LNCAP (cell line): ENCODE results near the gene PPP1R3C.

Experiments used
- TF ChIP-seq, protein P1 (sequence below): fragments of 450-650 bp; IDR thresholded peaks from 2 replicates; pipeline ENCODE4 v1.5.1; 2017; ENCODE audit warnings: mild to moderate bottlenecking

Gene PPP1R3C

GRCh38 chr10:91665842-91666241 lies 33.0 kb upstream of the PPP1R3C start:
- TF ChIP-seq, protein P1, sequence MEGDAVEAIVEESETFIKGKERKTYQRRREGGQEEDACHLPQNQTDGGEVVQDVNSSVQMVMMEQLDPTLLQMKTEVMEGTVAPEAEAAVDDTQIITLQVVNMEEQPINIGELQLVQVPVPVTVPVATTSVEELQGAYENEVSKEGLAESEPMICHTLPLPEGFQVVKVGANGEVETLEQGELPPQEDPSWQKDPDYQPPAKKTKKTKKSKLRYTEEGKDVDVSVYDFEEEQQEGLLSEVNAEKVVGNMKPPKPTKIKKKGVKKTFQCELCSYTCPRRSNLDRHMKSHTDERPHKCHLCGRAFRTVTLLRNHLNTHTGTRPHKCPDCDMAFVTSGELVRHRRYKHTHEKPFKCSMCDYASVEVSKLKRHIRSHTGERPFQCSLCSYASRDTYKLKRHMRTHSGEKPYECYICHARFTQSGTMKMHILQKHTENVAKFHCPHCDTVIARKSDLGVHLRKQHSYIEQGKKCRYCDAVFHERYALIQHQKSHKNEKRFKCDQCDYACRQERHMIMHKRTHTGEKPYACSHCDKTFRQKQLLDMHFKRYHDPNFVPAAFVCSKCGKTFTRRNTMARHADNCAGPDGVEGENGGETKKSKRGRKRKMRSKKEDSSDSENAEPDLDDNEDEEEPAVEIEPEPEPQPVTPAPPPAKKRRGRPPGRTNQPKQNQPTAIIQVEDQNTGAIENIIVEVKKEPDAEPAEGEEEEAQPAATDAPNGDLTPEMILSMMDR: no peak

GRCh38 chr10:91664426-91664825 lies 31.6 kb upstream of the PPP1R3C start:
- TF ChIP-seq, protein P1: no peak

DNA sequence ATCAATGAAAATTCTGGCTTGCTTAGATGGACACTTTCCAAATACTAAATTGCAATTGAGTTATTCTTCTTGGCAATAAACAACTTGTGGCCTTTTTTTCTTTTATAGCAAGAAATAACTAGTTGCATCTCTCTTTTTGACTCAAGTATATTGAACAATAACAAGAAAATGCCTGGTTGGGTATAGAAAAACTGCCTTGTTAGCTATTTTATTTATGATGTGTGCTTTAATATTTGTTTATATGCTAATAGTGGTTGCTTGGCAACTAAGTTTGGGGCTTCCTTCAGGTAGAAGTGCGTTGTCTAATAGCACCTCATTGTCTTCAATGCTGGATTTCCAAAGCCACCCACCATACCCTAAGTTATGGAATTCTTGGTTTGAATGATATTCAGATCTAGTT lies 30.1 kb upstream of the PPP1R3C start:
- TF ChIP-seq, protein P1: no peak

DNA sequence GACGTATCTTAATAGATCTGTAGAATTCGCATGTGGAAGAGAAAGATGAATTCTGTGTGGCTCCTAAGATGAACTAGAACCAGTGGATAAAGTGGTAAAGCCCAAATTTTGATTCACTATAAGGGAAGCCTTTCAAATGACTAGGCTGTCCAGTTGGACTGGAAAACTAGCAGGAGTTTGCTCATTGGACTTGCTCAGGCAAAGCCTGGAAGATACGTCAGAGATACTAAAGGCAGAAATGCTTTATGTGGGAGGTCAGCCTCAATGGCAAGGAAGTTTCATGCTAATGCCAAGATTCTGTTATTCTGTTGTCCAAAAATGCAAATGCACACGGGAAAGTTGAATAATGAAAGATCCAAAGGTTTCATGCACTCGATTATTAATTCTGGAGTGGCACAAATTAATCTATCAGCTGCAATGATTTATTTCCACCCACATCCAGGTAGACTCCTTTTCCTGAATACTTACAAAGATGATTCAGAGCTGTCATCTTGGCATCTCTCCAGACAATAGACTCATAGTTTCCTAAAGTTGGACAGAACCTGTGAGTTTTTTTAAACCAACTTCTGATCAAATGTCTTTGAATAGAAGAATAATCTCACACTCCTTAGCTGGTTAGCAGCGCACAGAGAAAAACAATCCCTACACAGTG lies 20.5 kb upstream of the PPP1R3C start:
- TF ChIP-seq, protein P1: no peak

- TF ChIP-seq, protein P1: no peak
Observed at GRCh38 chr10:91652364-91652763, 19.5 kb upstream of the PPP1R3C start.

GRCh38 chr10:91643700-91644099 lies 10.8 kb upstream of the PPP1R3C start:
- TF ChIP-seq, protein P1: peak; percentile 48

DNA sequence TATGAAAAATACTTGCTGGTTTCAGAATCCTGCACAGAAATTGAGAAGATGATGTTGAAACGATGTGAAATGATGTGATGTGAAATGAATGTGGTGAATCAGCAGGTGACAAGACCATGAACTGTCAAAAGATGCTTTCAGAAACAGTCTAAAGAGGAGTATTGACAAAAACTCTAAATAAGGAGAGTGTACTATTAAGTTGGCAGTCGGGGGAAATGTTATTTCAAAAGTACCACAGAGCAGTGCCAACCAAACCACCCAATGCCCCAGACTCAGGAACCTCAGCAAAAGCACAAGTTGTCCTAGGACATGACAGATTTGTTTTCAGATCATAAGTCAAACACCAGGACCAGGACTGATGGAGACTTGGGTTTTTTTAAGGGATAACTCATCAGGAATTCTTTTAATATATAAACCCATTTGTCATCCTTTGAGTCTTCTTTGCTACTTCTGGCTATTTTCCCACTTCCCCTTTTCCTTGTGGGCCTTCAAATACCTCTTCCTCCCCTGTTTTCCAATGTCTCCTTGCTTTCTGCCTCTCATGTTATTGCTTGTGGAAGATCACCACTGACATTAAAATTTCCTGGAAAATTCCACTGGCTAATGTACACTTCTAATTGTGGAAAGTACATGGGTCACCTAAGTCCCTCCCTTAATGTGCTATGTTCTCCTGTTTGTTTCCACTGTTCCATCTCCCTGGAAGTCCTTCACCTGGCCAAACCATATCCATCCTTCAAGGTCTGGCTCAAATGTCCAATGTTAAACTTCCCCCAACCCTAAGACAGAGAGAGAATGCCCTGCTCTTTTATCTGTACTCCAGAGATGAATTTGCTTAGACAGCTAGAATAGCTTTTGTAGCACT lies 10.2 kb upstream of the PPP1R3C start:
- TF ChIP-seq, protein P1: no peak
